ENCODE results near the gene PRRX2.

Gene PRRX2

GRCh38 chr9:129644902-129645301 is 20.5 kb upstream of the PRRX2 start:
- H3K4me1 ChIP-seq (ENCODE audit: control insufficient read depth, low read length) = peaks cover 14% of the 10 kb centered on the region
- TF ChIP-seq CTCF (IDR thresholded peaks at IDR 0.05; ENCODE audit: low read depth, low read length, poor library complexity, severe bottlenecking) (no peak), EZH2phosphoT487 (IDR thresholded peaks at IDR 0.05; ENCODE audit: borderline replicate concordance, low read length) (no peak)
- peaks cover 3% of the 10 kb centered on the region; the same call in 1 of the 2 replicates for H3F3A ChIP-seq (ENCODE audit: control insufficient read depth, insufficient read depth)
- 0 out of 2 replicates have a peak, but pooled peaks cover 11% of the 10 kb centered on the region for H4K20me1 ChIP-seq (ENCODE audit: control insufficient read depth, insufficient read depth, low read depth, low read length)
- peaks cover 6% of the 10 kb centered on the region for H3K36me3 ChIP-seq (ENCODE audit: control insufficient read depth, low read length)
- no peaks in the 10 kb centered on the region for H3K9me2 ChIP-seq (replicated peaks; ENCODE audit: control insufficient read depth, low read length)
- no peak overlapping the region for H3K27ac ChIP-seq (ENCODE audit: low read depth, low read length)
- H3K4me2 ChIP-seq (ENCODE audit: low read length) = no peak overlapping the region
- H3K27me3 ChIP-seq (ENCODE audit: control insufficient read depth, low read length) = no peaks in the 10 kb centered on the region
- H3K4me3 ChIP-seq (ENCODE audit: low read length) = no peak overlapping the region
- H3K79me2 ChIP-seq (ENCODE audit: control insufficient read depth, low read length) = peaks cover 21% of the 10 kb centered on the region
- no peaks in the 10 kb centered on the region for H3K9me3 ChIP-seq (ENCODE audit: control insufficient read depth, insufficient read depth, low read length)

- Histone ChIP-seq H3K36me3 (ENCODE audit: control insufficient read depth, low read length) (peaks cover 6% of the 10 kb centered on the region), H3K9me3 (ENCODE audit: control insufficient read depth, insufficient read depth, low read length) (no peaks in the 10 kb centered on the region), H3K9me2 (replicated peaks; ENCODE audit: control insufficient read depth, low read length) (no peaks in the 10 kb centered on the region), H3K27me3 (ENCODE audit: control insufficient read depth, low read length) (no peaks in the 10 kb centered on the region), H3K27ac (ENCODE audit: low read depth, low read length) (no peak overlapping the region), H4K20me1 (ENCODE audit: control insufficient read depth, insufficient read depth, low read depth, low read length) (0 out of 2 replicates have a peak, but pooled peaks cover 5% of the 10 kb centered on the region), H3K4me1 (ENCODE audit: control insufficient read depth, low read length) (peaks cover under 1% of the 10 kb centered on the region), H3F3A (ENCODE audit: control insufficient read depth, insufficient read depth) (no peaks in the 10 kb centered on the region), H3K4me2 (ENCODE audit: low read length) (no peak overlapping the region), H3K79me2 (ENCODE audit: control insufficient read depth, low read length) (peaks cover 7% of the 10 kb centered on the region), H3K4me3 (ENCODE audit: low read length) (no peak overlapping the region)
- TF ChIP-seq EZH2phosphoT487 (IDR thresholded peaks at IDR 0.05; ENCODE audit: borderline replicate concordance, low read length) (no peak), CTCF (IDR thresholded peaks at IDR 0.05; ENCODE audit: low read depth, low read length, poor library complexity, severe bottlenecking) (no peak)
These were observed 19.2 kb upstream of the PRRX2 start for GRCh38 chr9:129646252-129646651.

- 0 out of 2 replicates have a peak, but pooled peaks cover under 1% of the 10 kb centered on the region for H4K20me1 ChIP-seq (ENCODE audit: control insufficient read depth, insufficient read depth, low read depth, low read length)
- TF ChIP-seq CTCF (IDR thresholded peaks at IDR 0.05; ENCODE audit: low read depth, low read length, poor library complexity, severe bottlenecking) (no peak), EZH2phosphoT487 (IDR thresholded peaks at IDR 0.05; ENCODE audit: borderline replicate concordance, low read length) (no peak)
- no peak overlapping the region for H3K4me3 ChIP-seq (ENCODE audit: low read length)
- H3F3A ChIP-seq (ENCODE audit: control insufficient read depth, insufficient read depth) = no peaks in the 10 kb centered on the region
- no peaks in the 10 kb centered on the region for H3K27me3 ChIP-seq (ENCODE audit: control insufficient read depth, low read length)
- H3K4me1 ChIP-seq (ENCODE audit: control insufficient read depth, low read length) = no peaks in the 10 kb centered on the region
- H3K36me3 ChIP-seq (ENCODE audit: control insufficient read depth, low read length) = peaks cover 2% of the 10 kb centered on the region
- no peak overlapping the region for H3K27ac ChIP-seq (ENCODE audit: low read depth, low read length)
- no peaks in the 10 kb centered on the region for H3K9me2 ChIP-seq (replicated peaks; ENCODE audit: control insufficient read depth, low read length)
- H3K4me2 ChIP-seq (ENCODE audit: low read length) = no peak overlapping the region
- no peaks in the 10 kb centered on the region for H3K9me3 ChIP-seq (ENCODE audit: control insufficient read depth, insufficient read depth, low read length)
- H3K79me2 ChIP-seq (ENCODE audit: control insufficient read depth, low read length) = peaks cover 3% of the 10 kb centered on the region
These were observed 18.8 kb upstream of the PRRX2 start for GRCh38 chr9:129646654-129647053.

Data from DOHH2 (cell line).